GM23338 (cell line): Measurements from ENCODE around the gene ZNF526. TPM values are rescaled to one million over a fixed set of nuclear protein-coding genes. Genes with fewer than 3 reads are reported as not detected.

Experiments used
- ETS1 ChIP-seq: IDR thresholded peaks from 2 replicates; pipeline ENCODE4 v1.6.1; 2016; ENCODE audit warnings: antibody characterized with exemption
- EZH2phosphoT487 ChIP-seq: fragments of 200-600 bp; sonication (generic); IDR thresholded peaks from one replicate; pipeline ENCODE4 v1.8.1; 2018; ENCODE audit warnings: antibody characterized with exemption; ENCODE audit not compliant: unreplicated experiment
- REST ChIP-seq: IDR thresholded peaks from one replicate; pipeline ENCODE4 v1.6.1; 2018; ENCODE audit warnings: antibody characterized with exemption; ENCODE audit not compliant: unreplicated experiment
- STAT1 ChIP-seq: IDR thresholded peaks from one replicate; pipeline ENCODE4 v1.6.1; 2016; ENCODE audit warnings: antibody characterized with exemption; ENCODE audit not compliant: unreplicated experiment
- ZNF462 ChIP-seq: fragments of 250-450 bp; sonication (Bioruptor Pico); IDR thresholded peaks from 2 replicates; pipeline ENCODE4 v1.5.0; 2020; ENCODE audit warnings: mild to moderate bottlenecking, moderate library complexity
- polyA plus RNA-seq: library from polyadenylated mRNA; unstranded; fragments of >200 nt; fragmentation: Nextera tagmentation; extraction: Ambion mirVana; gene quantifications from 2 replicates; pipeline ENCODE4 v1.2.1, GENCODE V29; 2016
- total RNA-seq: library from RNA; depleted of rRNA; stranded (reverse); fragments of >200 nt; shearing (Covaris generic); gene quantifications from 2 replicates; pipeline ENCODE4 v1.2.3, GENCODE V29; 2014; rRNA removed

ZNF526 gene
- total and polyA plus RNA-seq, 2 experiments from 2014 or later = 4.7 to 13.3 TPM

GRCh38 chr19:42276821-42277220, 56.7 kb downstream of the ZNF526 start (continued):
- no peak for TF ChIP-seq ZNF462 (CRISPR knock-in tag)
- TF ChIP-seq REST = no peak
- no peak for TF ChIP-seq STAT1
- TF ChIP-seq ETS1 = no peak
- TF ChIP-seq EZH2phosphoT487 = no peak

Other genes starting within 250 kb of the ZNF526 start
- gene ATP1A3, start 226.1 kb upstream of the ZNF526 start, total RNA-seq = 33.1 and 37.3 TPM in 2 replicates
- gene ATP1A3, start 226.1 kb upstream of the ZNF526 start, polyA plus RNA-seq = 11.0 and 11.5 TPM in 2 replicates
- gene GRIK5, start 150.1 kb upstream of the ZNF526 start, total RNA-seq = 34.3 and 42.5 TPM in 2 replicates
- gene GRIK5, start 150.1 kb upstream of the ZNF526 start, polyA plus RNA-seq = 5.1 and 6.2 TPM in 2 replicates
- 50.8 and 61.2 TPM in 2 replicates for gene ZNF574, start 144.1 kb upstream of the ZNF526 start, total RNA-seq
- 18.7 and 19.4 TPM in 2 replicates for gene ZNF574, start 144.1 kb upstream of the ZNF526 start, polyA plus RNA-seq
- 2.3 and 2.4 TPM in 2 replicates for gene POU2F2, start 87.9 kb upstream of the ZNF526 start, total RNA-seq
- 4.6 and 5.1 TPM in 2 replicates for gene POU2F2, start 87.9 kb upstream of the ZNF526 start, polyA plus RNA-seq
- gene DEDD2, start 2.6 kb upstream of the ZNF526 start, total RNA-seq = 59.4 and 63.0 TPM in 2 replicates
- 23.4 and 25.6 TPM in 2 replicates for gene DEDD2, start 2.6 kb upstream of the ZNF526 start, polyA plus RNA-seq
- gene GSK3A, start 22.3 kb downstream of the ZNF526 start, total RNA-seq = 40.7 and 47.0 TPM in 2 replicates
- 17.7 and 19.2 TPM in 2 replicates for gene GSK3A, start 22.3 kb downstream of the ZNF526 start, polyA plus RNA-seq
- gene ERF, start 34.8 kb downstream of the ZNF526 start, total RNA-seq = 49.0 and 49.4 TPM in 2 replicates
- 29.4 and 30.4 TPM in 2 replicates for gene ERF, start 34.8 kb downstream of the ZNF526 start, polyA plus RNA-seq
- 31.8 and 42.0 TPM in 2 replicates for gene CIC, start 48.9 kb downstream of the ZNF526 start, total RNA-seq
- gene CIC, start 48.9 kb downstream of the ZNF526 start, polyA plus RNA-seq = 13.2 and 13.9 TPM in 2 replicates
- gene PRR19, start 81.8 kb downstream of the ZNF526 start, total RNA-seq = 3.6 and 8.1 TPM in 2 replicates
- gene PRR19, start 81.8 kb downstream of the ZNF526 start, polyA plus RNA-seq = 4.1 and 5.6 TPM in 2 replicates
- gene PAFAH1B3, start 82.3 kb downstream of the ZNF526 start, total RNA-seq = 139 and 162 TPM in 2 replicates
- 195 and 197 TPM in 2 replicates for gene PAFAH1B3, start 82.3 kb downstream of the ZNF526 start, polyA plus RNA-seq
- gene TMEM145, start 93.0 kb downstream of the ZNF526 start, total RNA-seq = 1.3 and 5.4 TPM in 2 replicates
- gene TMEM145, start 93.0 kb downstream of the ZNF526 start, polyA plus RNA-seq = 1.9 and 2.3 TPM in 2 replicates
- gene MEGF8, start 105.3 kb downstream of the ZNF526 start, total RNA-seq = 32.1 and 40.5 TPM in 2 replicates
- gene MEGF8, start 105.3 kb downstream of the ZNF526 start, polyA plus RNA-seq = 4.7 and 6.2 TPM in 2 replicates
- 6.7 TPM in 1 of 2 replicates, not detected in the other for gene CNFN, start 170.0 kb downstream of the ZNF526 start, total RNA-seq
- 54.5 and 71.5 TPM in 2 replicates for gene CNFN, start 170.0 kb downstream of the ZNF526 start, polyA plus RNA-seq
- gene LIPE, start 207.1 kb downstream of the ZNF526 start, total RNA-seq = 10.9 and 16.2 TPM in 2 replicates
- 4.3 and 5.8 TPM in 2 replicates for gene LIPE, start 207.1 kb downstream of the ZNF526 start, polyA plus RNA-seq
- not detected in 2 replicates for gene CXCL17, start 222.6 kb downstream of the ZNF526 start, total RNA-seq
- gene CXCL17, start 222.6 kb downstream of the ZNF526 start, polyA plus RNA-seq = 0.39 TPM in 1 of 2 replicates, not detected in the other